ENCODE results near the gene DRAXIN.

The DRAXIN gene

GRCh38 chr1:11766429-11766776, 74.9 kb downstream of the DRAXIN start:
- DNase-seq (ENCODE audit: extremely low read depth, low read depth) = no peak
- TF ChIP-seq CTCF (IDR thresholded peaks at IDR 0.05; ENCODE audit: low read depth, low read length) = no peak

- no peak for DNase-seq (ENCODE audit: extremely low read depth, low read depth)
Measured at GRCh38 chr1:11767922-11768704, 76.6 kb downstream of the DRAXIN start.

GRCh38 chr1:11768821-11769220, 77.3 kb downstream of the DRAXIN start:
- no peak for TF ChIP-seq CTCF (IDR thresholded peaks at IDR 0.05; ENCODE audit: low read depth, low read length)
- DNase-seq (ENCODE audit: extremely low read depth, low read depth) = no peak

More at GRCh38 chr1:11767922-11768704, 76.6 kb downstream of the DRAXIN start:
- TF ChIP-seq CTCF (IDR thresholded peaks at IDR 0.05; ENCODE audit: low read depth, low read length) = no peak

- DNase-seq (ENCODE audit: extremely low read depth, low read depth) = no peak
- no peak for TF ChIP-seq CTCF (IDR thresholded peaks at IDR 0.05; ENCODE audit: low read depth, low read length)
Measured at GRCh38 chr1:11769274-11769673, 77.8 kb downstream of the DRAXIN start.

GRCh38 chr1:11770011-11770410, 78.5 kb downstream of the DRAXIN start:
- DNase-seq (ENCODE audit: extremely low read depth, low read depth) = no peak
- no peak for TF ChIP-seq CTCF (IDR thresholded peaks at IDR 0.05; ENCODE audit: low read depth, low read length)

GRCh38 chr1:11771481-11772043, 80.1 kb downstream of the DRAXIN start:
- no peak for TF ChIP-seq CTCF (IDR thresholded peaks at IDR 0.05; ENCODE audit: low read depth, low read length)

GRCh38 chr1:11772458-11772857, 80.9 kb downstream of the DRAXIN start:
- no peak for DNase-seq (ENCODE audit: extremely low read depth, low read depth)
- TF ChIP-seq CTCF (IDR thresholded peaks at IDR 0.05; ENCODE audit: low read depth, low read length) = no peak

More at GRCh38 chr1:11771481-11772043, 80.1 kb downstream of the DRAXIN start:
- no peak for DNase-seq (ENCODE audit: extremely low read depth, low read depth)

Data from AG09319 (cell line).